Smooth muscle cell (in vitro differentiated cells): ENCODE measurements around the gene BRD7. TPM values are rescaled to one million over a fixed set of nuclear protein-coding genes. Genes with fewer than 3 reads are reported as not detected.

Experiments
- DNase-seq: peaks from one replicate; lab custom pipeline; 2025; ENCODE audit not compliant: unreplicated experiment; lab: John Stamatoyannopoulos, UW
- H2AFZ ChIP-seq: fragments of 200-600 bp; sonication (generic); 2 replicates; pipeline ENCODE4 v1.6.0; 2016; ENCODE audit warnings: antibody characterized with exemption, low read depth, mild to moderate bottlenecking
- H3F3A ChIP-seq: fragments of 200-600 bp; sonication (generic); 2 replicates; pipeline ENCODE4 v1.6.0; 2017; ENCODE audit warnings: antibody characterized with exemption, low read depth
- H3K27ac ChIP-seq: fragments of 200-600 bp; sonication (generic); 2 replicates; pipeline ENCODE4 v1.5.1; 2016; ENCODE audit warnings: low read depth, mild to moderate bottlenecking
- H3K27me3 ChIP-seq: fragments of 200-600 bp; sonication (generic); 2 replicates; pipeline ENCODE4 v1.6.1; 2016; ENCODE audit warnings: low read depth, mild to moderate bottlenecking
- H3K36me3 ChIP-seq: fragments of 200-600 bp; sonication (generic); 2 replicates; pipeline ENCODE4 v1.5.1; 2016; ENCODE audit warnings: low read depth
- H3K4me1 ChIP-seq: fragments of 200-600 bp; sonication (generic); 2 replicates; pipeline ENCODE4 v1.5.1; 2016; ENCODE audit warnings: low read depth
- H3K4me2 ChIP-seq: fragments of 200-600 bp; sonication (generic); 2 replicates; pipeline ENCODE4 v1.6.0; 2016; ENCODE audit warnings: mild to moderate bottlenecking
- H3K4me3 ChIP-seq: fragments of 200-600 bp; sonication (generic); 2 replicates; pipeline ENCODE4 v1.5.1; 2016; ENCODE audit warnings: mild to moderate bottlenecking
- H3K79me2 ChIP-seq: fragments of 200-600 bp; sonication (generic); 2 replicates; pipeline ENCODE4 v1.6.0; 2016; ENCODE audit warnings: low read depth, mild to moderate bottlenecking
- H3K9ac ChIP-seq: fragments of 200-600 bp; sonication (generic); 2 replicates; pipeline ENCODE4 v1.6.0; 2016; ENCODE audit warnings: low read depth
- H3K9me3 ChIP-seq: fragments of 200-600 bp; sonication (generic); replicated peaks from 2 replicates; pipeline ENCODE4 v1.5.1; 2016; ENCODE audit warnings: low read depth
- H4K20me1 ChIP-seq: fragments of 200-600 bp; sonication (generic); 2 replicates; pipeline ENCODE4 v1.6.0; 2016; ENCODE audit warnings: low read depth
- CTCF ChIP-seq: fragments of 200-600 bp; sonication (generic); IDR thresholded peaks from 2 replicates; pipeline ENCODE4 v1.5.1; 2017; ENCODE audit warnings: borderline replicate concordance, mild to moderate bottlenecking, antibody characterized with exemption; ENCODE audit not compliant: insufficient read depth, poor library complexity, severe bottlenecking
- WGBS: methylation state at CpG from one replicate; pipeline ENCODE4 v1.1.7; 2016; ENCODE audit warnings: low lambda C conversion rate; 5-methylcytosine and 5-hydroxymethylcytosine counted together
- polyA plus RNA-seq: library from polyadenylated mRNA; unstranded; fragments of >200 nt; fragmentation: Nextera tagmentation; extraction: Ambion mirVana; gene quantifications from 2 replicates; pipeline ENCODE4 v1.2.1, GENCODE V29; 2016
- total RNA-seq: library from RNA; depleted of rRNA; stranded (reverse); fragments of >200 nt; gene quantifications from 2 replicates; pipeline ENCODE4 v1.2.3, GENCODE V29; 2014

The BRD7 gene
- total and polyA plus RNA-seq, 2 experiments from 2014 or later = 33.9 to 40.4 TPM

GRCh38 chr16:50363656-50364055, 5.1 kb downstream of the BRD7 start:
- no peak overlapping the region for H3K4me3 ChIP-seq
- no peak overlapping the region for H3K9ac ChIP-seq
- H3K27me3 ChIP-seq = no peaks in the 10 kb centered on the region
- no peaks in the 10 kb centered on the region for H3F3A ChIP-seq
- H4K20me1 ChIP-seq = peaks cover 43% of the 10 kb centered on the region
- H3K4me1 ChIP-seq = peaks cover 10% of the 10 kb centered on the region
- H3K36me3 ChIP-seq = peaks cover 6% of the 10 kb centered on the region
- TF ChIP-seq CTCF = no peak
- no peak overlapping the region for H3K27ac ChIP-seq
- no peak overlapping the region for H2AFZ ChIP-seq
- H3K4me2 ChIP-seq = no peak overlapping the region
- no peaks in the 10 kb centered on the region for H3K9me3 ChIP-seq
- DNase-seq = no peak
- H3K79me2 ChIP-seq = peaks cover 77% of the 10 kb centered on the region
- WGBS = 79% methylated on average over 10 of the region's 10 CpGs

DNA sequence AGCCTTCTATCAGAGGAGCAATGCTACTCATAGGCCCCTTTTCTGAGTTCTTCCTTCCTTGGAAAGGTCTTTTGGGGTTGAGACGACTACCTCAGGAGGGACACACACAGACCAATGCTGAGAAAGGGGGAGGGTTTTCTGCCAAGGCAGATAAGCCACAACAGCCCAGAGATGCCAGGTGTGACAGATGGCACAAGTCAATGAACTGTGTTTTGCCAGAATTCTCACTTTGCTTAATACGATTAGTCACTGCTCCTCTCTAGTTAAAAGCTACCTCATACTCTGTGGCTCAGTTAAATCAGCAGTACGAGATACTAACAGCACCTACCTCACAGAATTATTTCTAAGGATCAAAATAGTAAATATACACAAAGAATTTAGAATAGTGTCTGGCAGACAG, 8.0 kb downstream of the BRD7 start:
- no peak for DNase-seq
- no peak for TF ChIP-seq CTCF
- Histone ChIP-seq H3K4me3 (no peak overlapping the region), H3K9me3 (no peaks in the 10 kb centered on the region), H3K4me1 (no peaks in the 10 kb centered on the region), H3K9ac (peak overlapping the region; percentile 13), H2AFZ (no peak overlapping the region), H4K20me1 (peaks cover 42% of the 10 kb centered on the region), H3K27me3 (no peaks in the 10 kb centered on the region), H3K79me2 (peaks cover 61% of the 10 kb centered on the region), H3F3A (peaks cover 2% of the 10 kb centered on the region), H3K27ac (peak overlapping the region; percentile 68), H3K36me3 (peaks cover 6% of the 10 kb centered on the region), H3K4me2 (no peak overlapping the region)
- 85% methylated on average over 3 of the region's 3 CpGs for WGBS

GRCh38 chr16:50360033-50360778, 8.6 kb downstream of the BRD7 start:
- Histone ChIP-seq H3K27ac (peak overlapping the region; percentile 68), H3K4me2 (no peak overlapping the region), H4K20me1 (peaks cover 40% of the 10 kb centered on the region), H3K4me1 (no peaks in the 10 kb centered on the region), H3K4me3 (no peak overlapping the region), H3K36me3 (peaks cover 6% of the 10 kb centered on the region), H2AFZ (no peak overlapping the region), H3K9me3 (no peaks in the 10 kb centered on the region), H3K27me3 (no peaks in the 10 kb centered on the region), H3K9ac (peak overlapping the region; percentile 13), H3K79me2 (peaks cover 55% of the 10 kb centered on the region), H3F3A (peaks cover 3% of the 10 kb centered on the region)
- DNase-seq = no peak
- no peak for TF ChIP-seq CTCF
- 78% methylated on average over 6 of the region's 6 CpGs for WGBS

DNA sequence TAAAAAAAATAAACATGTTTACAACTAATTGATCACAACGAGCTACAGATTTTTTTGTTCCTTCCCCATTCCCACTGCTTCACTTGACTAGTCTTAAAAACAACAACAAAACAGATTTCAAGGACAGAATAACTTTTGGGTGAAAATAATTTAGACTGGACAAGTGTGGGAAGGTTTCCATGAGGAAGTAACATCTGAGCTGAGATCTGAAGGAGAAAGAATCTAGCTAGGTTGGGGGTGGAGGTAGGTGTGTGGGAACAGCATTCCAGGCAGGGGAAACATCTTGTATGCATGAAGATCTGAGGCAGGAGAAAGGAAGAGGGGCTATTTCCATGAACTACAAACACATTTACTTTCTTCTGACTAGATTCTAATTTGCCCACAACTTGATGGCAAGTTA, 9.2 kb downstream of the BRD7 start:
- 98% methylated on average over 1 of the region's 1 CpG for WGBS
- H3K9ac ChIP-seq = no peak overlapping the region
- H3K4me3 ChIP-seq = no peak overlapping the region
- H2AFZ ChIP-seq = no peak overlapping the region
- H3K4me2 ChIP-seq = no peak overlapping the region
- H3K79me2 ChIP-seq = peaks cover 51% of the 10 kb centered on the region
- no peaks in the 10 kb centered on the region for H3K9me3 ChIP-seq
- no peak for DNase-seq
- peaks cover 42% of the 10 kb centered on the region for H4K20me1 ChIP-seq
- H3K4me1 ChIP-seq = no peaks in the 10 kb centered on the region
- H3K27ac ChIP-seq = no peak overlapping the region
- H3K36me3 ChIP-seq = peaks cover 6% of the 10 kb centered on the region
- no peak for TF ChIP-seq CTCF
- peaks cover 3% of the 10 kb centered on the region for H3F3A ChIP-seq
- no peaks in the 10 kb centered on the region for H3K27me3 ChIP-seq
